Cardiac muscle cell (in vitro differentiated cells and primary cell): Measurements from ENCODE around the gene TRPM5. TPM values are rescaled to one million over a fixed set of nuclear protein-coding genes. Genes with fewer than 3 reads are reported as not detected.

Experiments used
- DNase-seq, 2 donors: peaks; one replicate each; pipeline versions ENCODE4 v3.0.0 to v3.0.0-alpha.2; 2010 to 2017; ENCODE audit warnings: low read depth in 1 of 2, low spot score in 1 of 2
- H3K27ac ChIP-seq: fragments of 200-600 bp; sonication (generic); 2 replicates; pipeline ENCODE4 v1.5.1; 2016
- H3K27me3 ChIP-seq: fragments of 200-600 bp; sonication (generic); 2 replicates; pipeline ENCODE4 v1.6.0; 2016; ENCODE audit warnings: control low read depth
- H3K36me3 ChIP-seq: fragments of 200-600 bp; sonication (generic); 2 replicates; pipeline ENCODE4 v1.5.1; 2016; ENCODE audit warnings: control low read depth
- H3K4me1 ChIP-seq: fragments of 200-600 bp; sonication (generic); 2 replicates; pipeline ENCODE4 v1.8.1; 2017; ENCODE audit warnings: low read depth, mild to moderate bottlenecking, mixed run types
- H3K4me3 ChIP-seq: fragments of 200-600 bp; sonication (generic); 2 replicates; pipeline ENCODE4 v1.5.1; 2016; ENCODE audit warnings: mild to moderate bottlenecking
- H3K9me3 ChIP-seq: fragments of 200-600 bp; sonication (generic); 2 replicates; pipeline ENCODE4 v1.5.1; 2017; ENCODE audit warnings: low read depth, mild to moderate bottlenecking, control low read depth
- CTCF ChIP-seq: IDR thresholded peaks from 2 replicates; pipeline ENCODE4 v1.5.1; 2012; ENCODE audit warnings: low read depth, mild to moderate bottlenecking, low read length
- polyA plus RNA-seq: library from polyadenylated mRNA; unstranded; fragments of >200 nt; fragmentation: Nextera tagmentation; extraction: Ambion mirVana; gene quantifications from 2 replicates; pipeline ENCODE4 v1.2.1, GENCODE V29; 2016
- total RNA-seq: library from RNA; depleted of rRNA; stranded (reverse); fragments of >200 nt; gene quantifications from 2 replicates; pipeline ENCODE4 v1.2.3, GENCODE V29; 2016

TRPM5 gene
- total and polyA plus RNA-seq, 2 experiments from 2014 or later: 0.33 to 0.66 TPM

GRCh38 chr11:2432171-2432621, 12.1 kb downstream of the TRPM5 start:
- no peak for DNase-seq
- no peaks in the 10 kb centered on the region for H3K36me3 ChIP-seq
- peaks cover 19% of the 10 kb centered on the region for H3K27me3 ChIP-seq
- H3K4me1 ChIP-seq: no peaks in the 10 kb centered on the region
- no peak for TF ChIP-seq CTCF
- no peaks in the 10 kb centered on the region for H3K9me3 ChIP-seq
- H3K4me3 ChIP-seq: no peak overlapping the region
- H3K27ac ChIP-seq: no peak overlapping the region

GRCh38 chr11:2431395-2431794, 12.9 kb downstream of the TRPM5 start:
- Histone ChIP-seq H3K27ac (no peak overlapping the region), H3K4me3 (no peak overlapping the region), H3K4me1 (no peaks in the 10 kb centered on the region), H3K27me3 (peaks cover 13% of the 10 kb centered on the region), H3K36me3 (no peaks in the 10 kb centered on the region), H3K9me3 (no peaks in the 10 kb centered on the region)
- DNase-seq: no peak
- no peak for TF ChIP-seq CTCF

- Histone ChIP-seq H3K4me3 (no peak overlapping the region), H3K4me1 (no peaks in the 10 kb centered on the region), H3K36me3 (no peaks in the 10 kb centered on the region), H3K27ac (no peak overlapping the region), H3K9me3 (no peaks in the 10 kb centered on the region), H3K27me3 (no peaks in the 10 kb centered on the region)
- peak; percentile 88 for TF ChIP-seq CTCF
- peak; percentile 62 to 73 for DNase-seq
Observed at GRCh38 chr11:2428322-2428795, 16.0 kb downstream of the TRPM5 start.

- no peak for DNase-seq
- no peak for TF ChIP-seq CTCF
- Histone ChIP-seq H3K4me3 (no peak overlapping the region), H3K27me3 (no peaks in the 10 kb centered on the region), H3K4me1 (no peaks in the 10 kb centered on the region), H3K9me3 (no peaks in the 10 kb centered on the region), H3K36me3 (no peaks in the 10 kb centered on the region), H3K27ac (no peak overlapping the region)
Observed at GRCh38 chr11:2427721-2428321, 16.5 kb downstream of the TRPM5 start.

GRCh38 chr11:2426826-2427521, 17.3 kb downstream of the TRPM5 start:
- no peaks in the 10 kb centered on the region for H3K36me3 ChIP-seq
- no peaks in the 10 kb centered on the region for H3K4me1 ChIP-seq
- H3K4me3 ChIP-seq: no peak overlapping the region
- no peaks in the 10 kb centered on the region for H3K9me3 ChIP-seq
- DNase-seq: no peak
- no peak for TF ChIP-seq CTCF
- no peaks in the 10 kb centered on the region for H3K27me3 ChIP-seq
- no peak overlapping the region for H3K27ac ChIP-seq
